ENCODE data around the gene RAB36. TPM values are rescaled to one million over a fixed set of nuclear protein-coding genes. Genes with fewer than 3 reads are reported as not detected.

RAB36 gene
- total and polyA plus RNA-seq, 4 donors, result 4.4 to 27.5 (median 9.6) TPM

DNA sequence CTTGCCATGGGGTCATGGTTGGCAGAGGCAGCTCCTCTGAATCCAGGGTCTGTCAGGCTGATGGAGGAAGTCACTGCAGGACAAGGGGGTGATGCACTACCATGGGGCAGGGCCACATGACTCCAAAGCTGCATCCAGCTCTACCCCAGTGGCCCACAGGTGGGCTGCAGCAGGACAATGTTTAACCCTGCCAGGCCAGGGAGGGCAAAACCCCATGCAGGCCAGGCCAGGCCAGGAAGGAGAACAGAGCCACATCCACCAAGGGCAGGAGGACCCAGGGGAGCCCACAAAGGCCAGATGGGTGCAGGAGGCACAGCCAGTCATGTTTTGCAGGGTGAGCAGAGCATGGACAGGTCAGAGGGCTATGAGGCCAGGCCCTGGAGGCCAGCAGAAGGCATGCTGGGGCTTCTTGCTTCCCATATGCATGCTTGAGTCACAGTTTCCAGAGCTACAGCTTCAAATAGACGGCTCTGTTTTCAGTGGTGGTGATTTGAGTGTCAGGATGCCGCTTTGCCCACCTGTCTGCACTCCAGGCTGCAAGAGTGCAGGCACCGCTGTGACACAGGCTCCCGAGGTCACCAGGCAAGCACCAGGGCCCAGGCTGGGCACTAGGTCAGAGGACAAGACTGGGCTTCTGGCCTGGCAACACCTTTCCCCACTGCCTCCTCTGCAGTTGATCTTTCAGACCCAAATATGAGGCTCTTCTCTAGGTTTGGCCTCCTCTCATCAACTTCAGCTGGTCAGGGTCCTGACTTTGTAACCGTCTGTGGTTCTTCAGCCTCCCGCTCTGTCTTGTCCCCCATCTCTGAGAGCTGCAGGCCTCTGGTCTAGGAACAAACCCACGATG is 26.4 kb upstream of the RAB36 start:
- no peaks in the 10 kb centered on the region for H3K4me1 ChIP-seq (ENCODE audit: control insufficient read depth in 5 of 5, insufficient read depth in 5 of 5, low read length in 5 of 5)
- H3K9me3 ChIP-seq (ENCODE audit: control insufficient read depth in 4 of 4, insufficient read depth in 3 of 4, low read length in 3 of 4), result no peaks in the 10 kb centered on the region
- 94 to 96% methylated on average over 7 of the region's 7 CpGs for WGBS, 2 donors
- H3K4me3 ChIP-seq, result no peak overlapping the region
- no peaks in the 10 kb centered on the region for H3K36me3 ChIP-seq (ENCODE audit: control insufficient read depth in 4 of 4, insufficient read depth in 4 of 4, low read length in 4 of 4)
- H3K27me3 ChIP-seq (ENCODE audit: control insufficient read depth in 3 of 3, insufficient read depth in 3 of 3, low read length in 2 of 3), result no peaks in the 10 kb centered on the region
- TF ChIP-seq, protein P1, sequence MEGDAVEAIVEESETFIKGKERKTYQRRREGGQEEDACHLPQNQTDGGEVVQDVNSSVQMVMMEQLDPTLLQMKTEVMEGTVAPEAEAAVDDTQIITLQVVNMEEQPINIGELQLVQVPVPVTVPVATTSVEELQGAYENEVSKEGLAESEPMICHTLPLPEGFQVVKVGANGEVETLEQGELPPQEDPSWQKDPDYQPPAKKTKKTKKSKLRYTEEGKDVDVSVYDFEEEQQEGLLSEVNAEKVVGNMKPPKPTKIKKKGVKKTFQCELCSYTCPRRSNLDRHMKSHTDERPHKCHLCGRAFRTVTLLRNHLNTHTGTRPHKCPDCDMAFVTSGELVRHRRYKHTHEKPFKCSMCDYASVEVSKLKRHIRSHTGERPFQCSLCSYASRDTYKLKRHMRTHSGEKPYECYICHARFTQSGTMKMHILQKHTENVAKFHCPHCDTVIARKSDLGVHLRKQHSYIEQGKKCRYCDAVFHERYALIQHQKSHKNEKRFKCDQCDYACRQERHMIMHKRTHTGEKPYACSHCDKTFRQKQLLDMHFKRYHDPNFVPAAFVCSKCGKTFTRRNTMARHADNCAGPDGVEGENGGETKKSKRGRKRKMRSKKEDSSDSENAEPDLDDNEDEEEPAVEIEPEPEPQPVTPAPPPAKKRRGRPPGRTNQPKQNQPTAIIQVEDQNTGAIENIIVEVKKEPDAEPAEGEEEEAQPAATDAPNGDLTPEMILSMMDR (IDR thresholded peaks at IDR 0.05; ENCODE audit: control extremely low read depth, extremely low read depth), result no peak
- no peak for DNase-seq
- no peak overlapping the region for H3K27ac ChIP-seq (ENCODE audit: low read depth in 1 of 2, low read length in 1 of 2)
- H3K9ac ChIP-seq (ENCODE audit: insufficient read depth in 1 of 2, low read length in 2 of 2), result no peak overlapping the region
- no peak for ATAC-seq (ENCODE audit: insufficient read depth, low FRiP score)

- DNase-seq (no peak), ATAC-seq (ENCODE audit: insufficient read depth, low FRiP score) (no peak)
- 72% methylated on average over 15 of the region's 15 CpGs for WGBS, 2 donors
- Histone ChIP-seq H3K9me3 (ENCODE audit: control insufficient read depth in 4 of 4, insufficient read depth in 3 of 4, low read length in 3 of 4) (no peaks in the 10 kb centered on the region), H3K4me3 (no peak overlapping the region), H3K27ac (ENCODE audit: low read depth in 1 of 2, low read length in 1 of 2) (no peak overlapping the region), H3K36me3 (ENCODE audit: control insufficient read depth in 4 of 4, insufficient read depth in 4 of 4, low read length in 4 of 4) (no peaks in the 10 kb centered on the region), H3K4me1 (ENCODE audit: control insufficient read depth in 5 of 5, insufficient read depth in 5 of 5, low read length in 5 of 5) (peaks cover 0 to 4% (median 0%) of the 10 kb centered on the region in 5 donors), H3K27me3 (ENCODE audit: control insufficient read depth in 3 of 3, insufficient read depth in 3 of 3, low read length in 2 of 3) (no peaks in the 10 kb centered on the region), H3K9ac (ENCODE audit: insufficient read depth in 1 of 2, low read length in 2 of 2) (no peak overlapping the region)
- TF ChIP-seq, protein P1 (IDR thresholded peaks at IDR 0.05; ENCODE audit: control extremely low read depth, extremely low read depth), result no peak
Observed at GRCh38 chr22:23119494-23120414, 25.5 kb upstream of the RAB36 start.

GRCh38 chr22:23120415-23120899 is 24.8 kb upstream of the RAB36 start:
- DNase-seq, result no peak
- H3K27ac ChIP-seq (ENCODE audit: low read depth in 1 of 2, low read length in 1 of 2), result no peak overlapping the region
- no peaks in the 10 kb centered on the region for H3K36me3 ChIP-seq (ENCODE audit: control insufficient read depth in 4 of 4, insufficient read depth in 4 of 4, low read length in 4 of 4)
- no peak overlapping the region for H3K4me3 ChIP-seq
- H3K4me1 ChIP-seq (ENCODE audit: control insufficient read depth in 5 of 5, insufficient read depth in 5 of 5, low read length in 5 of 5), result peaks cover 0 to 4% (median 0%) of the 10 kb centered on the region in 5 donors
- TF ChIP-seq, protein P1 (IDR thresholded peaks at IDR 0.05; ENCODE audit: control extremely low read depth, extremely low read depth), result no peak
- no peaks in the 10 kb centered on the region for H3K9me3 ChIP-seq (ENCODE audit: control insufficient read depth in 4 of 4, insufficient read depth in 3 of 4, low read length in 3 of 4)
- WGBS, 2 donors, result 95% methylated on average over 7 of the region's 7 CpGs
- no peak overlapping the region for H3K9ac ChIP-seq (ENCODE audit: insufficient read depth in 1 of 2, low read length in 2 of 2)
- no peak for ATAC-seq (ENCODE audit: insufficient read depth, low FRiP score)
- no peaks in the 10 kb centered on the region for H3K27me3 ChIP-seq (ENCODE audit: control insufficient read depth in 3 of 3, insufficient read depth in 3 of 3, low read length in 2 of 3)

All from lung (tissue), 12 donors.